Thyroid gland (tissue), 4 donors: ENCODE measurements around the gene ACOX1. TPM values are rescaled to one million over a fixed set of nuclear protein-coding genes. Genes with fewer than 3 reads are reported as not detected.

Experiments
- DNase-seq, 2 donors: peaks; one replicate each; pipeline ENCODE4 v3.0.0-alpha.2; 2019
- H3K27ac ChIP-seq, 3 donors: fragments of 200-600 bp; sonication (generic); 1 replicate in 2 of 3; 2 replicates in 1 of 3; pipeline ENCODE4 v1.5.1; 2016 to 2019; ENCODE audit warnings: mild to moderate bottlenecking in 1 of 3, moderate library complexity in 1 of 3
- H3K27me3 ChIP-seq: fragments of 200-600 bp; sonication (generic); one replicate; pipeline ENCODE4 v1.5.1; 2019
- H3K36me3 ChIP-seq, 2 donors: fragments of 200-600 bp; sonication (generic); one replicate each; pipeline ENCODE4 v1.5.1; 2016 to 2019
- H3K4me1 ChIP-seq, 2 donors: fragments of 200-600 bp; sonication (generic); one replicate each; pipeline ENCODE4 v1.5.1; 2017 to 2019
- H3K4me3 ChIP-seq, 3 donors: fragments of 200-600 bp; sonication (generic); replicated peaks in 1 of 3; 1 replicate in 2 of 3; 2 replicates in 1 of 3; pipeline ENCODE4 v1.5.1; 2016; ENCODE audit warnings: mild to moderate bottlenecking in 1 of 3
- H3K9me3 ChIP-seq: fragments of 200-600 bp; sonication (generic); one replicate; pipeline ENCODE4 v1.5.1; 2017
- POLR2A ChIP-seq, 2 donors: fragments of 450-650 bp; IDR thresholded peaks; one replicate each; pipeline ENCODE4 v1.6.1; 2017; ENCODE audit warnings: antibody characterized with exemption in 2 of 2, mild to moderate bottlenecking in 2 of 2, moderate library complexity in 1 of 2
- WGBS, 2 donors: methylation state at CpG; one replicate each; pipeline ENCODE4 v1.1.5; 2017; 5-methylcytosine and 5-hydroxymethylcytosine counted together
- intact Hi-C: fragments of 100-400 bp; cut with DNase I; formaldehyde crosslinking; loops from one replicate; pipeline ENCODE4 v1.15.1; 2023
- total RNA-seq, 4 donors: library from RNA; depleted of rRNA; stranded (reverse); fragments of >200 nt; gene quantifications; one replicate each; pipeline ENCODE4 v1.2.3, GENCODE V29; 2016
- TF ChIP-seq, protein P1 (sequence below), 6 experiments: fragments of 200-600 bp in 3 of 6; fragments of 450-650 bp in 3 of 6; sonication (generic) in 3 of 6; IDR thresholded peaks; one replicate each; pipeline ENCODE4 v1.5.1; 2016 to 2019; ENCODE audit warnings: antibody characterized with exemption in 6 of 6, mild to moderate bottlenecking in 2 of 6, inconsistent platforms in 1 of 6, moderate library complexity in 1 of 6

ACOX1 gene
- total RNA-seq, 4 donors from 2014 or later, result 59.6 to 102 (median 75.5) TPM

GRCh38 chr17:76024353-76024752, 45.4 kb upstream of the ACOX1 start:
- intact Hi-C loops, result no loop called here

GRCh38 chr17:76023900-76024237, 44.9 kb upstream of the ACOX1 start:
- H3K27ac ChIP-seq, result no peak overlapping the region
- 88 to 93% methylated on average over 5 to 9 of the region's 9 CpGs for WGBS, 2 donors
- intact Hi-C loops, result no loop called here
- H3K9me3 ChIP-seq, result no peaks in the 10 kb centered on the region
- no peak overlapping the region for H3K4me3 ChIP-seq
- H3K36me3 ChIP-seq, result peaks cover 0 to 3% of the 10 kb centered on the region in 2 donors
- no peaks in the 10 kb centered on the region for H3K27me3 ChIP-seq
- peaks cover 9 to 11% of the 10 kb centered on the region in 2 donors for H3K4me1 ChIP-seq
- no peak for DNase-seq
- TF ChIP-seq POLR2A (IDR thresholded peaks at IDR 0.05), result no peak
- TF ChIP-seq, protein P1, sequence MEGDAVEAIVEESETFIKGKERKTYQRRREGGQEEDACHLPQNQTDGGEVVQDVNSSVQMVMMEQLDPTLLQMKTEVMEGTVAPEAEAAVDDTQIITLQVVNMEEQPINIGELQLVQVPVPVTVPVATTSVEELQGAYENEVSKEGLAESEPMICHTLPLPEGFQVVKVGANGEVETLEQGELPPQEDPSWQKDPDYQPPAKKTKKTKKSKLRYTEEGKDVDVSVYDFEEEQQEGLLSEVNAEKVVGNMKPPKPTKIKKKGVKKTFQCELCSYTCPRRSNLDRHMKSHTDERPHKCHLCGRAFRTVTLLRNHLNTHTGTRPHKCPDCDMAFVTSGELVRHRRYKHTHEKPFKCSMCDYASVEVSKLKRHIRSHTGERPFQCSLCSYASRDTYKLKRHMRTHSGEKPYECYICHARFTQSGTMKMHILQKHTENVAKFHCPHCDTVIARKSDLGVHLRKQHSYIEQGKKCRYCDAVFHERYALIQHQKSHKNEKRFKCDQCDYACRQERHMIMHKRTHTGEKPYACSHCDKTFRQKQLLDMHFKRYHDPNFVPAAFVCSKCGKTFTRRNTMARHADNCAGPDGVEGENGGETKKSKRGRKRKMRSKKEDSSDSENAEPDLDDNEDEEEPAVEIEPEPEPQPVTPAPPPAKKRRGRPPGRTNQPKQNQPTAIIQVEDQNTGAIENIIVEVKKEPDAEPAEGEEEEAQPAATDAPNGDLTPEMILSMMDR (IDR thresholded peaks at IDR 0.05), result no peak

More at GRCh38 chr17:76024353-76024752, 45.4 kb upstream of the ACOX1 start:
- H3K27ac ChIP-seq, result no peak overlapping the region
- TF ChIP-seq, protein P1 (IDR thresholded peaks at IDR 0.05), result no peak
- peaks cover 0 to 3% of the 10 kb centered on the region in 2 donors for H3K36me3 ChIP-seq
- no peak for DNase-seq
- H3K9me3 ChIP-seq, result no peaks in the 10 kb centered on the region
- no peak overlapping the region for H3K4me3 ChIP-seq
- no peaks in the 10 kb centered on the region for H3K27me3 ChIP-seq
- 76 to 93% methylated on average over 7 of the region's 9 CpGs for WGBS, 2 donors
- peaks cover 9 to 11% of the 10 kb centered on the region in 2 donors for H3K4me1 ChIP-seq

- Histone ChIP-seq H3K4me3 (no peak overlapping the region), H3K9me3 (no peaks in the 10 kb centered on the region), H3K36me3 (peaks cover 0 to 3% of the 10 kb centered on the region in 2 donors), H3K4me1 (peaks cover 9 to 11% of the 10 kb centered on the region in 2 donors), H3K27me3 (no peaks in the 10 kb centered on the region), H3K27ac (no peak overlapping the region)
- TF ChIP-seq, protein P1 (IDR thresholded peaks at IDR 0.05), result no peak
- 90 to 91% methylated on average over 17 to 24 of the region's 28 CpGs for WGBS, 2 donors
- no peak for DNase-seq
- intact Hi-C loops, result no loop called here
Measured at GRCh38 chr17:76022973-76023899, 44.3 kb upstream of the ACOX1 start.

DNA sequence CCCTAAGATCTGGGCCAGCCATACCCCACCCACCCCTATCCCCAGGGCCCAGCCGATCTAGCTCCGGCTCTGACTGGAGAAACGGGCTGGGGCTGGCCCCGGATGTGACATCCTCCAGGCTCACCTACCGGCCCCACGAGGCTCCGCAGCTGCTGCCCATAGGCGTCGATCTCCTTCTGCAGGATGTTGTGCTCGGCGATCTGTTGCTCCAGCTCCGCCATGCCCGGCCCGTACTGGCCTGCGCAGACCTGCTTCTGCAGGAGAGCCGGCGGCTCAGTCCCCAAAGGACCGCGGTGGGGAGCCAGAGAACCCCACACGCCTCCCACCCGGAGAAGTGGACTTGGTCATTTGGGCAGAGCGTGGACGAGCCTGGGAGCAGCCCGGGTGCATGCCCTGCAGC, 43.3 kb upstream of the ACOX1 start:
- peaks cover 5% of the 10 kb centered on the region in 2 donors for H3K4me1 ChIP-seq
- no peak overlapping the region for H3K27ac ChIP-seq
- WGBS, 2 donors, result 86% methylated on average over 22 of the region's 24 CpGs; no CpG with 5 or more reads in 1 of the 2 donors
- intact Hi-C loops, result no loop called here
- no peak for DNase-seq
- TF ChIP-seq POLR2A (IDR thresholded peaks at IDR 0.05), result no peak
- TF ChIP-seq, protein P1 (IDR thresholded peaks at IDR 0.05), result no peak
- no peaks in the 10 kb centered on the region for H3K27me3 ChIP-seq
- peaks cover 0 to 5% of the 10 kb centered on the region in 2 donors for H3K36me3 ChIP-seq
- no peaks in the 10 kb centered on the region for H3K9me3 ChIP-seq
- H3K4me3 ChIP-seq, result no peak overlapping the region

DNA sequence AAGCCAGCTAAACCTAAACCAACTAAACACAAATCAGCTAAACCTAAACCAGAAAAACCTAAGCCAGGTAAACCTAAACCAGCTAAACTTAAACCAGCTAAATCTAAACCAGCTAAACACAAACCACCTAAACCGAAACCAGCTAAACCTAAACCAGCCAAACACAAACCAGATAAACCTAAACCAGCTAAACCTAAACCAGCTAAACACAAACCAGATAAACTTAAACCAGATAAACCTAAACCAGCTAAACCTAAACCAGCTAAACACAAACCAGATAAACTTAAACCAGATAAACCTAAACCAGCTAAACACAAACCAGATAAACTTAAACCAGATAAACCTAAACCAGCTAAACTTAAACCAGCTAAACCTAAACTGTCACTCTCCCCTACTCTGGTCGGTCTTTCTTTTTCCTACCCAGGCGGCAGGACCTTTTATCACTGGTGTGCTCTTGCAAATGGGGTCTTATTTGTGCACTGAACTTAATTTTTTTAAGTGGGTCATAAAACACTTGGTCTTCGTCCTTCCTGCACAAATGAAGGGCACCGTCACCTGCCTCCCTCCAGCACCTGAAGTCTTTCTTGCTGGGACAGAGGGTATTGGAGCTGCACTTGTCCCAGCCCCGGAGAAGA, 41.0 kb upstream of the ACOX1 start:
- no peak overlapping the region for H3K27ac ChIP-seq
- DNase-seq, result no peak
- no peaks in the 10 kb centered on the region for H3K4me1 ChIP-seq
- H3K36me3 ChIP-seq, result peaks cover 0 to 5% of the 10 kb centered on the region in 2 donors
- no peaks in the 10 kb centered on the region for H3K9me3 ChIP-seq
- TF ChIP-seq, protein P1 (IDR thresholded peaks at IDR 0.05), result no peak
- TF ChIP-seq POLR2A (IDR thresholded peaks at IDR 0.05), result no peak
- no peaks in the 10 kb centered on the region for H3K27me3 ChIP-seq
- intact Hi-C loops, result no loop called here
- no peak overlapping the region for H3K4me3 ChIP-seq
- 85% methylated on average over 6 of the region's 6 CpGs for WGBS, 2 donors
